BLaER1 treated with 17β-estradiol and CSF1 and Interleukin-3, amounts not matched to agents 10 nM and 100 nM (cell line): ENCODE measurements around the gene RAF1.
A peak's percentile ranks its signal among the peaks of the same experiment; 100 is the strongest.

Experiments used
- H3K27ac ChIP-seq, 11 experiments: shearing (Covaris generic); formaldehyde crosslinking; 2 replicates each; pipeline ENCODE4 v1.8.1; 2022
- H3K27me3 ChIP-seq, 11 experiments: shearing (Covaris generic); formaldehyde crosslinking; 2 replicates each; pipeline ENCODE4 v1.8.1; 2022
- H3K36me3 ChIP-seq, 11 experiments: shearing (Covaris generic); formaldehyde crosslinking; 2 replicates each; pipeline ENCODE4 v1.8.1; 2022
- H3K4me1 ChIP-seq, 10 experiments: shearing (Covaris generic); formaldehyde crosslinking; 2 replicates each; pipeline ENCODE4 v1.8.1; 2022
- H3K4me2 ChIP-seq, 11 experiments: shearing (Covaris generic); formaldehyde crosslinking; 2 replicates each; pipeline ENCODE4 v1.8.1; 2022
- H3K4me3 ChIP-seq, 10 experiments: shearing (Covaris generic); formaldehyde crosslinking; 2 replicates each; pipeline ENCODE4 v1.8.1; 2022
- H3K9ac ChIP-seq, 11 experiments: shearing (Covaris generic); formaldehyde crosslinking; 2 replicates each; pipeline ENCODE4 v1.8.1; 2022
- H3K9me3 ChIP-seq, 11 experiments: shearing (Covaris generic); formaldehyde crosslinking; replicated peaks in 1 of 11; 2 replicates each; pipeline ENCODE4 v1.8.1; 2022
- H4K20me1 ChIP-seq, 11 experiments: shearing (Covaris generic); formaldehyde crosslinking; 2 replicates each; pipeline ENCODE4 v1.8.1; 2022
- Cebpa-rat ChIP-seq, 11 experiments: shearing (Covaris generic); IDR thresholded peaks; 2 replicates each; pipeline ENCODE4 v1.8.1; 2022

RAF1 gene

DNA sequence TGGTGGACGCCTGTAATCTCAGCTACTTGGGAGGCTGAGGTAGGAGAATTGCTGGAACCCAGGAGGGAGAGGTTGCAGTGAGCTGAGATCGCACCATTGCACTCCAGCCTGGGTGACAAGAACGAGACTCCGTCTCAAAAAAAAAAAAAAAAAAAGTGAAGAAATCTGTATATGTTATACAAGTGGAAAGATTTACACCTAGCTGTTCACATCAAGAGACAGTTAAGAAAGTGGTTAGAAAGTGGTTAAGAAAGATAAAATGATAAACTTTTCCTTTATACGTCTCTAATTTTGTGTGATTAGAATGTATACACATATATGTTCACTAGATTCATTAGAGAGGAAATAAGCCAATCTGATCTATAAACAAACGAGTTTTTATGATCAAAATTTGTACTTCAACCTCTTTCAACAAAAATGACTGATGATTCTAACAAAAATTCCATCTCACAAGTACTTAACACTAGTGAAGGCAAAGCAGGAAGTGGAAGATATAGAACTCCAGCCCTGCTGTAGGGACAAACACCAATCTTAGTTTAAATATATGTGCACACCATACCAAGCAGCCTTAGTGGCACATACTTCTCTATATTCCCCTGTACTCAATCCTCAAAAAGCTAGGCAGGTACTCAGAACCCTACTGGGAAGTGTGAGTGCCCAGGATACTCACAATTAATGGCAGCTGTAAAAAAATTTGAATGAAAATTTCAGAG, 51.2 kb downstream of the RAF1 start:
- TF ChIP-seq Cebpa-rat (IDR thresholded peaks at IDR 0.05) = no peak
- H3K27me3 ChIP-seq = no peaks in the 10 kb centered on the region
- H3K9ac ChIP-seq = no peak overlapping the region
- no peak overlapping the region for H3K4me2 ChIP-seq
- peaks cover 0 to 17% (median 0%) of the 10 kb centered on the region in 10 experiments; a peak in 5 of 20 replicates for H3K4me1 ChIP-seq
- H4K20me1 ChIP-seq = peaks cover 58 to 99% (median 88%) of the 10 kb centered on the region in 11 experiments
- H3K27ac ChIP-seq = no peak overlapping the region; a peak in 1 of 22 replicates
- no peaks in the 10 kb centered on the region for H3K9me3 ChIP-seq
- no peak overlapping the region for H3K4me3 ChIP-seq
- H3K36me3 ChIP-seq = peaks cover 90 to 98% (median 97%) of the 10 kb centered on the region in 11 experiments

DNA sequence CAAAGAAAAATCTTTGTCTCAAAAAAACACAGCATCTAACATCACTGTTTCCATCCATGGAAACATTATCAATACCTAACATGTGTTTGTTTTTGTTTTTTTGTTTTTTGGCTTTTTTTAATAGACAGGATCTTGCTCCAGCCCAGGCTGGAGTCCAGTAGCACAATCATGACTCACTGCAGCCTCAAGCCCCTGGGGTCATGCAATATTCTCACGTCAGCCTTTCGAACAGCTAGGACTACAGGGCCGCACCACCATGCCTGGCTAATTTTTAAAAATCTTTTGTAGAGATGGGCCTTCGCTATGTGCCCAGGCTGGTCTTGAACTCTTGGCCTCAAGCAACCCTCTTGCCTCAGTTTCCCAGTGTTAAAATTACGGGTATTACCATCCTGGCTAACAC, 52.8 kb downstream of the RAF1 start:
- Histone ChIP-seq H3K4me3 (no peak overlapping the region), H3K27me3 (no peaks in the 10 kb centered on the region), H3K36me3 (peaks cover 90 to 98% (median 97%) of the 10 kb centered on the region in 11 experiments), H3K9ac (no peak overlapping the region), H4K20me1 (peaks cover 51 to 99% (median 80%) of the 10 kb centered on the region in 11 experiments), H3K9me3 (no peaks in the 10 kb centered on the region), H3K4me2 (no peak overlapping the region), H3K4me1 (peaks cover 0 to 16% (median 0%) of the 10 kb centered on the region in 10 experiments; a peak in 5 of 20 replicates), H3K27ac (no peak overlapping the region)
- TF ChIP-seq Cebpa-rat (IDR thresholded peaks at IDR 0.05) = no peak

DNA sequence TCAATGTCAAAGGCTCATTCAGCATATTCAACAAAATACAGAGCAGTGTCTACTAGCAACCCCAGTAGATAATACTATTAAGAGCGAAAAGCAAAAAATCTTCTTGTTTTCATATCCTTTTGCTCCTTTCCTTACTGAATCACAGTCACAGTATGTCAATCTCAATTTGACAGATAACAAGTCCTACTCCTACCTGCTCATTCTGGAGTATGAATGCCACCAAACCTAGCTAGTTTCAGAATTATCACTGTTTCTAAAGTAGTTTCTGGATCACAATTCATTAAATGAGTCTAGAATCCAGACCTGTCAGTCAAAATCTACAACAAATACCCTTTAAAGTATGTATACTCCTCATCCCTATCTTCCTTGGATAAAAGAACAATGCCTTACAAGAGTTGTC, 55.5 kb downstream of the RAF1 start:
- peaks cover 33 to 99% (median 71%) of the 10 kb centered on the region in 11 experiments; a peak in 21 of 22 replicates for H4K20me1 ChIP-seq
- no peaks in the 10 kb centered on the region for H3K9me3 ChIP-seq
- no peak overlapping the region for H3K27ac ChIP-seq
- H3K36me3 ChIP-seq = peaks cover 90 to 98% (median 97%) of the 10 kb centered on the region in 11 experiments
- no peaks in the 10 kb centered on the region for H3K27me3 ChIP-seq
- no peaks in the 10 kb centered on the region; a peak in 1 of 20 replicates for H3K4me1 ChIP-seq
- H3K9ac ChIP-seq = no peak overlapping the region
- TF ChIP-seq Cebpa-rat (IDR thresholded peaks at IDR 0.05) = no peak
- no peak overlapping the region for H3K4me2 ChIP-seq
- H3K4me3 ChIP-seq = no peak overlapping the region

DNA sequence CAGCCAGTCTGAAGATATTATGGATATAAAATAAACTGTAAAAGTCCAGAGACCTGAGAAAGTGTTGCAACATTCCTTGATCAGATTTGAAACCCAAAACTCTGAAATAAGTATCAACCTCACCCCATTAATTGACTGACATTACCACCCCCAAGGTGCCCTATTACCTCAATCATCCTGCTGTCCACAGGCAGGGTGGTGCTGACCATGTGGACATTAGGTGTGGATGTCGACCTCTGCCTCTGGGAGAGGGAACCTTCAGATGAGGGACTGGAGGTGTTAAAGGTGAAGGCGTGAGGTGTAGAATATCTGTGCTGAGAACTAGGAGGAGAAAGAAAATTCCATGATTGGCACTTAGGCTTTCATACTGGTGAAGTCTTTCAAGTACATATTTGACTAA, 59.9 kb downstream of the RAF1 start:
- no peaks in the 10 kb centered on the region for H3K4me1 ChIP-seq
- H3K9ac ChIP-seq = no peak overlapping the region
- TF ChIP-seq Cebpa-rat (IDR thresholded peaks at IDR 0.05) = no peak
- H3K27ac ChIP-seq = no peak overlapping the region
- peaks cover 18 to 99% (median 59%) of the 10 kb centered on the region in 11 experiments; a peak in 17 of 22 replicates for H4K20me1 ChIP-seq
- H3K9me3 ChIP-seq = no peaks in the 10 kb centered on the region
- no peak overlapping the region for H3K4me3 ChIP-seq
- H3K36me3 ChIP-seq = peaks cover 100% of the 10 kb centered on the region in 11 experiments
- no peaks in the 10 kb centered on the region for H3K27me3 ChIP-seq
- H3K4me2 ChIP-seq = no peak overlapping the region

DNA sequence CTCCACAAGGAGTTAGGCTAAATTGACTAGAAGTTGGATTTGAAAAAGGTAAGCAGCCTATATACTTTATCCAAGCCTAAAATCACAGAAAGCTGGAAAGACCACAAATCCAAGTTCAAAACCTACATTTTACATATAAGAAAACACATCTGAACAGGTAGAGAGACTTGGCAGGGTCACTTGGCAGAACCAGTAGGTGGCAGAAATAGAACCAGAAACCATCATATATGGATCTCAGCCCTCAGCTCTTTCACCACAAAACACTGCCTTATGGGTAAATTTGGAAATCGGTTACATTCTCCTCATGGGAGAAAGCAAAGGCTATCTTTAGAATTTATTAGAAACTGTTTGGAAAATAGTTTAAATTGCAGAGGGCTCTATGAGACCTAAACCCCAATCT, 62.8 kb downstream of the RAF1 start:
- Histone ChIP-seq H3K4me2 (no peak overlapping the region), H3K4me3 (no peak overlapping the region), H3K27ac (no peak overlapping the region), H4K20me1 (peaks cover 13 to 83% (median 54%) of the 10 kb centered on the region in 11 experiments; a peak in 17 of 22 replicates), H3K9ac (no peak overlapping the region), H3K36me3 (peaks cover 100% of the 10 kb centered on the region in 11 experiments), H3K27me3 (no peaks in the 10 kb centered on the region), H3K9me3 (no peaks in the 10 kb centered on the region), H3K4me1 (no peaks in the 10 kb centered on the region)
- TF ChIP-seq Cebpa-rat (IDR thresholded peaks at IDR 0.05) = no peak

DNA sequence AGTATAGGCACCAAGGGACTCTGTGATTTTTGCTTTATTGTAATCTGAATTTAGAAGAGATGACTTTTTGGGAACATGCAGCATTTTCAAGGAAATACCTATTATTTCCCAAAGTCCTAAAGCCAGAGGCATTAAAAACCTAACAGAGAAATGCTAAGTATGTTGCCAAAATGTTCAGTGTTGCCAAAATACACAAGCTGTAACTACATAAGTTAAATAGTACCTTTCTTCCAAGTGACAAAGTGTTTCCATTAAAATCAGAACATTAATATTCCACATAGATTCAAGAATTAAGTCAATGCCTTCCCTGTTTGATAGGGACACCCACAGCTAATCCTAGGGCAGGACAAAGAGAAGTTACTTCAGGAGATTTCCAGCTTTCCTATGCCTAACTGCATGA, 65.0 kb downstream of the RAF1 start:
- TF ChIP-seq Cebpa-rat (IDR thresholded peaks at IDR 0.05) = no peak
- H3K36me3 ChIP-seq = peaks cover 100% of the 10 kb centered on the region in 11 experiments
- H4K20me1 ChIP-seq = peaks cover 11 to 82% (median 53%) of the 10 kb centered on the region in 11 experiments; a peak in 19 of 22 replicates
- H3K9me3 ChIP-seq = no peaks in the 10 kb centered on the region
- H3K9ac ChIP-seq = no peak overlapping the region
- no peak overlapping the region for H3K27ac ChIP-seq
- no peak overlapping the region for H3K4me2 ChIP-seq
- H3K27me3 ChIP-seq = no peaks in the 10 kb centered on the region
- no peak overlapping the region for H3K4me3 ChIP-seq
- H3K4me1 ChIP-seq = peaks cover 0 to 4% (median 0%) of the 10 kb centered on the region in 10 experiments; a peak in 2 of 20 replicates

DNA sequence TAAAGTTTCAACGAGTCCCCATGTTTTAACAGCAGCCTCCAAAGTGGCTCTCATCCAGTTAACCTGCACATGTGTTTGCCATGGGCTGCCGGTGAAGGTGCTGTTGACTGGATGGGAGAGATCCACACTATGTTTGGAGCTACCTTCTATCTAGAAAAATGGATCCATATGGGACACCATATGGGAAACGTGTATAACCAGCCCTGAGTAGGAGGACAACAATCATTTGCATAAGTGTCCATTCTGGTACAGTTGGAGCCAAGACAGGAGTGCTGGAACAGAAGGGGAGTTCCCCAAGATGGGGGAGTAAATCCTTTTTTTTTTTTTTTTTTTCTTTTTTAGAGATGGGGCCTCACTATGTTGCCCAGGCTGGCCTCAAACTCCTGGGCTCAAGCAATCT, 70.4 kb downstream of the RAF1 start:
- Histone ChIP-seq H3K27ac (no peak overlapping the region), H3K27me3 (no peaks in the 10 kb centered on the region), H4K20me1 (peaks cover 39 to 85% (median 64%) of the 10 kb centered on the region in 11 experiments; a peak in 20 of 22 replicates), H3K4me3 (no peak overlapping the region), H3K9ac (no peak overlapping the region), H3K9me3 (no peaks in the 10 kb centered on the region), H3K36me3 (peaks cover 96 to 100% (median 98%) of the 10 kb centered on the region in 11 experiments), H3K4me1 (peaks cover 23 to 37% (median 29%) of the 10 kb centered on the region in 10 experiments), H3K4me2 (no peak overlapping the region)
- no peak for TF ChIP-seq Cebpa-rat (IDR thresholded peaks at IDR 0.05)

DNA sequence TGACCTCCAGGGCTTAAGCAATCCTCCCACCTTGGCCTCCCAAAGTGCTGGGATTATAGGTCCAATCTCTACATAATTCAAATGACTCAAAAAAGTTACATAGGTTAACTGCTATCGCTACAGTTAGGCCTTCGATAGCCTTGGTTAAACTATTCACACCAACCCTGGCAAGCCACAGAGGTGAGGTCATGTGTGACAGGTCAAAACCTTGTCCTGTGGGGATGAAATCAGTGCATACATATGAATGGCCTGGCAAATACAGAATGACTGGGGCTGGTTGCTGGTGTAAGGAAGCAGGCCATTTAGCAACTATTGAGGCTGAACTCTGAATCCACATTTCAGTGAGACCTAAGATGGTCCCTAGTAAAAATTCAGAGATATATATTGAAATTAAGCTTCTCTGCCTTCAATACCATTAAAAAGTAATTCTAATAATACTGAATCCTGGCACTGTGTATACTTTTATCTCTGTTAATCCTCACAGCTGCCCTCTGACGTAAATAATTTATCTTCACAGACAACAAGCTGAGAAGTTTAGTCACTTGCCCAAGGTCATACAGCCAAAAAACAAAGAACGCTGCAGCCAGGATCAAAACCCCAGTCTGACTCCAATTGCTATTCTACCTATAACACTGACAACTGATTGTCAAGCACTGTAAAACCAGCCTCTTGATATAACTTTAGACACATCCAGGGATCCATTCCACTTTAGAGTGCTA, 71.8 kb downstream of the RAF1 start:
- peaks cover 41 to 88% (median 72%) of the 10 kb centered on the region in 11 experiments; a peak in 20 of 22 replicates for H4K20me1 ChIP-seq
- H3K9me3 ChIP-seq = no peaks in the 10 kb centered on the region
- TF ChIP-seq Cebpa-rat (IDR thresholded peaks at IDR 0.05) = no peak
- H3K4me2 ChIP-seq = peak overlapping the region in 10 of 11 experiments; percentile 1 to 71 (median 29); a peak in 14 of 22 replicates
- peaks cover 23 to 37% (median 29%) of the 10 kb centered on the region in 10 experiments for H3K4me1 ChIP-seq
- H3K27me3 ChIP-seq = no peaks in the 10 kb centered on the region
- no peak overlapping the region for H3K27ac ChIP-seq
- peaks cover 96 to 100% (median 98%) of the 10 kb centered on the region in 11 experiments for H3K36me3 ChIP-seq
- H3K9ac ChIP-seq = no peak overlapping the region; a peak in 1 of 22 replicates
- no peak overlapping the region for H3K4me3 ChIP-seq

DNA sequence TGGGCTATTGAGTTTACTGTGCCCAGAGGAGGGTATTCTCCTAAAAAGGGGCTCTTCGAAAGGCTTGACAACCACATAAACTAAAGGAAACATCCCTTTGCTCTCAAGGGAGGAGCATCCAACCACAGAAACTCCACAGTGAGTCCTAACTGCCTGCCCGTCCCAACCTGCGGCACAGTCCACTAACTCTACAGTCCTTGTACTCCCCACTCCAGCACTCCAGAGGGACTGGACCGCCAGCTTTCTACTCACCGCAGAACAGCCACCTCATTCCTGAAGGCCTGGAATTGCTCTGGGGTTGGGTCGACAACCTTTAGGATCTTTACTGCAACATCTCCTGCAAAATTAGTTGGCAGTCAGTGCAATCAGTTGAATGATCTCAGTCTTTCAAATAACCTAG, 72.5 kb downstream of the RAF1 start:
- H3K4me1 ChIP-seq = peaks cover 23 to 37% (median 29%) of the 10 kb centered on the region in 10 experiments
- TF ChIP-seq Cebpa-rat (IDR thresholded peaks at IDR 0.05) = no peak

More for the DNA sequence above, 72.5 kb downstream of the RAF1 start:
- Histone ChIP-seq H3K27ac (peak overlapping the region in 1 of 11 experiments; percentile 19; a peak in 2 of 22 replicates), H3K9ac (peak overlapping the region in 1 of 11 experiments; percentile 31; a peak in 2 of 22 replicates), H3K4me3 (no peak overlapping the region), H3K4me2 (peak overlapping the region in 10 of 11 experiments; percentile 1 to 71 (median 29); a peak in 13 of 22 replicates), H4K20me1 (peaks cover 41 to 89% (median 79%) of the 10 kb centered on the region in 11 experiments; a peak in 20 of 22 replicates), H3K36me3 (peaks cover 96 to 100% (median 97%) of the 10 kb centered on the region in 11 experiments), H3K9me3 (no peaks in the 10 kb centered on the region), H3K27me3 (no peaks in the 10 kb centered on the region)
